Hepatic stellate cell (primary cell): ENCODE data around the gene AMN.
A peak's percentile ranks its signal among the peaks of the same experiment; 100 is the strongest.
"Not testable (repeated sequence)": the region's sequence is repeated elsewhere in the genome, so short reads cannot be mapped to it uniquely, and the experiment has no call there.

Experiments
- DNase-seq: peaks from one replicate; pipeline ENCODE4 v3.0.0; 2011; ENCODE audit warnings: low spot score

Gene AMN

GRCh38 chr14:102911991-102912761, 10.3 kb upstream of the AMN start:
- DNase-seq: no peak

GRCh38 chr14:102913341-102914211, 8.9 kb upstream of the AMN start:
- DNase-seq: no peak

- no peak for DNase-seq
Measured at GRCh38 chr14:102914474-102915291, 7.8 kb upstream of the AMN start.

- DNase-seq: no peak
Measured at GRCh38 chr14:102915292-102916110, 7.0 kb upstream of the AMN start.

GRCh38 chr14:102916347-102917055, 6.0 kb upstream of the AMN start:
- DNase-seq: no peak

GRCh38 chr14:102917056-102917385, 5.4 kb upstream of the AMN start:
- no peak for DNase-seq

GRCh38 chr14:102917469-102918211, 4.8 kb upstream of the AMN start:
- DNase-seq: peak; percentile 82

- DNase-seq: no peak
Measured at GRCh38 chr14:102918438-102918837, 4.0 kb upstream of the AMN start.

GRCh38 chr14:102920273-102920997, 2.0 kb upstream of the AMN start:
- no peak for DNase-seq

- DNase-seq: no peak
Measured at GRCh38 chr14:102920998-102921304, 1.5 kb upstream of the AMN start.

- no peak for DNase-seq
Measured at GRCh38 chr14:102923201-102923924, 900 bp downstream of the AMN start.

GRCh38 chr14:102923925-102924486, 1.5 kb downstream of the AMN start:
- no peak for DNase-seq

- no peak for DNase-seq
Measured at GRCh38 chr14:102924632-102925588, 2.4 kb downstream of the AMN start.

- no peak for DNase-seq
Measured at GRCh38 chr14:102925646-102926045, 3.2 kb downstream of the AMN start.

GRCh38 chr14:102926104-102926503, 3.6 kb downstream of the AMN start:
- DNase-seq: no peak

- not testable (repeated sequence) for DNase-seq
Measured at GRCh38 chr14:102926840-102927239, 4.4 kb downstream of the AMN start.

GRCh38 chr14:102927346-102927877, 4.9 kb downstream of the AMN start:
- no peak for DNase-seq
